ENCODE measurements around the gene BNC2.

The BNC2 gene

GRCh38 chr9:16668734-16669295 is 201.7 kb downstream of the BNC2 start:
- no peak overlapping the region for H3K18ac ChIP-seq (ENCODE audit: low read length)
- H2AK5ac ChIP-seq (ENCODE audit: low read depth, low read length), result no peak overlapping the region
- no peak overlapping the region for H4K91ac ChIP-seq (ENCODE audit: low read depth, low read length, poor library complexity)
- WGBS, 2 donors (ENCODE audit: extremely low coverage in 2 of 2, insufficient read length in 2 of 2, insufficient replicate concordance in 1 of 2), result no CpG with 5 or more reads among the region's 5 CpGs
- no peak for DNase-seq (ENCODE audit: low spot score)
- no peak overlapping the region for H4K8ac ChIP-seq (ENCODE audit: low read depth, low read length)
- no peak overlapping the region for H2BK15ac ChIP-seq (ENCODE audit: low read length)
- H3K23ac ChIP-seq (ENCODE audit: low read depth, low read length, poor library complexity), result no peak overlapping the region
- no peak overlapping the region for H3K9ac ChIP-seq (ENCODE audit: low read depth, low read length, poor library complexity)
- no peak overlapping the region for H3K4me3 ChIP-seq (ENCODE audit: low read length in 2 of 2)
- no peaks in the 10 kb centered on the region for H3K36me3 ChIP-seq (replicated peaks in 1 of 2; ENCODE audit: control insufficient read depth in 2 of 2, insufficient read depth in 2 of 2, low read length in 2 of 2)
- no peaks in the 10 kb centered on the region for H3K27me3 ChIP-seq (ENCODE audit: control insufficient read depth in 3 of 3, insufficient read depth in 3 of 3, low read depth in 1 of 3, low read length in 3 of 3)
- H3K27ac ChIP-seq (replicated peaks; ENCODE audit: low read length), result no peak overlapping the region
- H2BK120ac ChIP-seq (ENCODE audit: low read depth, low read length), result no peak overlapping the region
- no peak overlapping the region for H2BK12ac ChIP-seq (ENCODE audit: low read length)
- no peak overlapping the region for H2BK5ac ChIP-seq (ENCODE audit: low read length)
- H3K4me1 ChIP-seq (ENCODE audit: control insufficient read depth in 2 of 2, insufficient read depth in 1 of 2, low read depth in 1 of 2, low read length in 2 of 2), result no peaks in the 10 kb centered on the region
- H2AFZ ChIP-seq (ENCODE audit: low read length), result no peak overlapping the region
- H3K9me3 ChIP-seq (replicated peaks in 1 of 2; ENCODE audit: control insufficient read depth in 2 of 2, insufficient read depth in 1 of 2, low read depth in 1 of 2, low read length in 2 of 2), result no peaks in the 10 kb centered on the region
- no peak overlapping the region for H3K4me2 ChIP-seq (ENCODE audit: insufficient read depth, low read length, poor library complexity, severe bottlenecking)
- H3K4ac ChIP-seq (ENCODE audit: low read length), result no peak overlapping the region
- H3K14ac ChIP-seq (ENCODE audit: low read length), result no peak overlapping the region
- H3K79me1 ChIP-seq (ENCODE audit: low read depth, low read length), result no peaks in the 10 kb centered on the region

GRCh38 chr9:16664211-16664610 is 206.3 kb downstream of the BNC2 start:
- no peak overlapping the region for H3K27ac ChIP-seq (replicated peaks; ENCODE audit: low read length)
- H3K23ac ChIP-seq (ENCODE audit: low read depth, low read length, poor library complexity), result no peak overlapping the region
- no peak overlapping the region for H3K4me3 ChIP-seq (ENCODE audit: low read length in 2 of 2)
- no peak overlapping the region for H2BK5ac ChIP-seq (ENCODE audit: low read length)
- no peaks in the 10 kb centered on the region for H3K9me3 ChIP-seq (replicated peaks in 1 of 2; ENCODE audit: control insufficient read depth in 2 of 2, insufficient read depth in 1 of 2, low read depth in 1 of 2, low read length in 2 of 2)
- DNase-seq (ENCODE audit: low spot score), result no peak
- H2BK12ac ChIP-seq (ENCODE audit: low read length), result no peak overlapping the region
- no peak overlapping the region for H3K9ac ChIP-seq (ENCODE audit: low read depth, low read length, poor library complexity)
- no peak overlapping the region for H2BK120ac ChIP-seq (ENCODE audit: low read depth, low read length)
- H2AFZ ChIP-seq (ENCODE audit: low read length), result no peak overlapping the region
- no peak overlapping the region for H4K91ac ChIP-seq (ENCODE audit: low read depth, low read length, poor library complexity)
- H3K4me2 ChIP-seq (ENCODE audit: insufficient read depth, low read length, poor library complexity, severe bottlenecking), result no peak overlapping the region
- H4K8ac ChIP-seq (ENCODE audit: low read depth, low read length), result no peak overlapping the region
- H2BK15ac ChIP-seq (ENCODE audit: low read length), result no peak overlapping the region
- no peaks in the 10 kb centered on the region for H3K36me3 ChIP-seq (replicated peaks in 1 of 2; ENCODE audit: control insufficient read depth in 2 of 2, insufficient read depth in 2 of 2, low read length in 2 of 2)
- no peaks in the 10 kb centered on the region for H3K27me3 ChIP-seq (ENCODE audit: control insufficient read depth in 3 of 3, insufficient read depth in 3 of 3, low read depth in 1 of 3, low read length in 3 of 3)
- H3K18ac ChIP-seq (ENCODE audit: low read length), result no peak overlapping the region
- no peaks in the 10 kb centered on the region for H3K4me1 ChIP-seq (ENCODE audit: control insufficient read depth in 2 of 2, insufficient read depth in 1 of 2, low read depth in 1 of 2, low read length in 2 of 2)
- no peak overlapping the region for H2AK5ac ChIP-seq (ENCODE audit: low read depth, low read length)
- WGBS, 2 donors (ENCODE audit: extremely low coverage in 2 of 2, insufficient read length in 2 of 2, insufficient replicate concordance in 1 of 2), result no CpG with 5 or more reads among the region's 2 CpGs
- no peak overlapping the region for H3K14ac ChIP-seq (ENCODE audit: low read length)
- no peaks in the 10 kb centered on the region for H3K79me1 ChIP-seq (ENCODE audit: low read depth, low read length)
- no peak overlapping the region for H3K4ac ChIP-seq (ENCODE audit: low read length)

GRCh38 chr9:16661816-16662215 is 208.7 kb downstream of the BNC2 start:
- H2BK12ac ChIP-seq (ENCODE audit: low read length), result no peak overlapping the region
- H3K27ac ChIP-seq (replicated peaks; ENCODE audit: low read length), result no peak overlapping the region
- no peak overlapping the region for H3K23ac ChIP-seq (ENCODE audit: low read depth, low read length, poor library complexity)
- DNase-seq (ENCODE audit: low spot score), result no peak
- H3K4me2 ChIP-seq (ENCODE audit: insufficient read depth, low read length, poor library complexity, severe bottlenecking), result no peak overlapping the region
- no peak overlapping the region for H3K4ac ChIP-seq (ENCODE audit: low read length)
- no peak overlapping the region for H2AK5ac ChIP-seq (ENCODE audit: low read depth, low read length)
- peaks cover 0 to under 1% (median 0%) of the 10 kb centered on the region in 3 experiments for H3K27me3 ChIP-seq (ENCODE audit: control insufficient read depth in 3 of 3, insufficient read depth in 3 of 3, low read depth in 1 of 3, low read length in 3 of 3)
- no peaks in the 10 kb centered on the region for H3K9me3 ChIP-seq (replicated peaks in 1 of 2; ENCODE audit: control insufficient read depth in 2 of 2, insufficient read depth in 1 of 2, low read depth in 1 of 2, low read length in 2 of 2)
- WGBS, 2 donors (ENCODE audit: extremely low coverage in 2 of 2, insufficient read length in 2 of 2, insufficient replicate concordance in 1 of 2), result no CpG with 5 or more reads among the region's 1 CpG
- no peak overlapping the region for H2BK120ac ChIP-seq (ENCODE audit: low read depth, low read length)
- no peak overlapping the region for H3K9ac ChIP-seq (ENCODE audit: low read depth, low read length, poor library complexity)
- no peaks in the 10 kb centered on the region for H3K4me1 ChIP-seq (ENCODE audit: control insufficient read depth in 2 of 2, insufficient read depth in 1 of 2, low read depth in 1 of 2, low read length in 2 of 2)
- H3K14ac ChIP-seq (ENCODE audit: low read length), result no peak overlapping the region
- H3K4me3 ChIP-seq (ENCODE audit: low read length in 2 of 2), result no peak overlapping the region
- H2BK5ac ChIP-seq (ENCODE audit: low read length), result no peak overlapping the region
- H2AFZ ChIP-seq (ENCODE audit: low read length), result no peak overlapping the region
- H3K18ac ChIP-seq (ENCODE audit: low read length), result no peak overlapping the region
- no peaks in the 10 kb centered on the region for H3K36me3 ChIP-seq (replicated peaks in 1 of 2; ENCODE audit: control insufficient read depth in 2 of 2, insufficient read depth in 2 of 2, low read length in 2 of 2)
- H4K8ac ChIP-seq (ENCODE audit: low read depth, low read length), result no peak overlapping the region
- H3K79me1 ChIP-seq (ENCODE audit: low read depth, low read length), result no peaks in the 10 kb centered on the region
- no peak overlapping the region for H4K91ac ChIP-seq (ENCODE audit: low read depth, low read length, poor library complexity)
- no peak overlapping the region for H2BK15ac ChIP-seq (ENCODE audit: low read length)

- WGBS, 2 donors (ENCODE audit: extremely low coverage in 2 of 2, insufficient read length in 2 of 2, insufficient replicate concordance in 1 of 2), result no CpG with 5 or more reads among the region's 11 CpGs
- Histone ChIP-seq H3K4me3 (ENCODE audit: low read length in 2 of 2) (no peak overlapping the region), H4K8ac (ENCODE audit: low read depth, low read length) (no peak overlapping the region)
Observed at GRCh38 chr9:16659096-16659495, 211.4 kb downstream of the BNC2 start.

More at GRCh38 chr9:16659096-16659495, 211.4 kb downstream of the BNC2 start:
- no peak overlapping the region for H2AK5ac ChIP-seq (ENCODE audit: low read depth, low read length)
- no peak overlapping the region for H3K9ac ChIP-seq (ENCODE audit: low read depth, low read length, poor library complexity)
- no peak overlapping the region for H2BK5ac ChIP-seq (ENCODE audit: low read length)
- no peak overlapping the region for H3K4ac ChIP-seq (ENCODE audit: low read length)
- H3K36me3 ChIP-seq (replicated peaks in 1 of 2; ENCODE audit: control insufficient read depth in 2 of 2, insufficient read depth in 2 of 2, low read length in 2 of 2), result no peaks in the 10 kb centered on the region
- no peak overlapping the region for H4K91ac ChIP-seq (ENCODE audit: low read depth, low read length, poor library complexity)
- H2BK12ac ChIP-seq (ENCODE audit: low read length), result no peak overlapping the region
- H3K18ac ChIP-seq (ENCODE audit: low read length), result no peak overlapping the region
- no peak overlapping the region for H2BK120ac ChIP-seq (ENCODE audit: low read depth, low read length)
- H2BK15ac ChIP-seq (ENCODE audit: low read length), result no peak overlapping the region
- H3K23ac ChIP-seq (ENCODE audit: low read depth, low read length, poor library complexity), result no peak overlapping the region
- H3K27ac ChIP-seq (replicated peaks; ENCODE audit: low read length), result no peak overlapping the region
- H3K14ac ChIP-seq (ENCODE audit: low read length), result no peak overlapping the region
- H2AFZ ChIP-seq (ENCODE audit: low read length), result no peak overlapping the region
- no peak for DNase-seq (ENCODE audit: low spot score)
- H3K9me3 ChIP-seq (replicated peaks in 1 of 2; ENCODE audit: control insufficient read depth in 2 of 2, insufficient read depth in 1 of 2, low read depth in 1 of 2, low read length in 2 of 2), result no peaks in the 10 kb centered on the region
- peaks cover 5 to 7% of the 10 kb centered on the region in 2 donors for H3K4me1 ChIP-seq (ENCODE audit: control insufficient read depth in 2 of 2, insufficient read depth in 1 of 2, low read depth in 1 of 2, low read length in 2 of 2)
- H3K27me3 ChIP-seq (ENCODE audit: control insufficient read depth in 3 of 3, insufficient read depth in 3 of 3, low read depth in 1 of 3, low read length in 3 of 3), result peaks cover 0 to 6% (median 0%) of the 10 kb centered on the region in 3 experiments
- no peak overlapping the region for H3K4me2 ChIP-seq (ENCODE audit: insufficient read depth, low read length, poor library complexity, severe bottlenecking)
- H3K79me1 ChIP-seq (ENCODE audit: low read depth, low read length), result no peaks in the 10 kb centered on the region
